PFSK-1 (cell line): Measurements from ENCODE around the gene TIAM1.
A peak's percentile ranks its signal among the peaks of the same experiment; 100 is the strongest.

Experiments
- FOXP2 ChIP-seq: optimal IDR thresholded peaks from 2 replicates; pipeline ENCODE3; 2011; ENCODE audit warnings: borderline replicate concordance, control low read depth, inconsistent platforms; ENCODE audit not compliant: insufficient read depth; ENCODE audit errors: extremely low read length, extremely low read depth
- POLR2AphosphoS5 ChIP-seq: IDR thresholded peaks from 2 replicates; pipeline ENCODE4 v1.6.1; 2012; ENCODE audit warnings: low read depth, mild to moderate bottlenecking, control low read depth, low read length, moderate library complexity
- REST ChIP-seq, 2 experiments: IDR thresholded peaks; 2 replicates each; pipeline versions ENCODE4 v1.6.1 to v1.8.0; 2011 to 2012; ENCODE audit warnings: low read depth in 2 of 2, low read length in 2 of 2, control low read depth in 1 of 2, inconsistent platforms in 1 of 2, mild to moderate bottlenecking in 1 of 2, moderate library complexity in 1 of 2; ENCODE audit not compliant: insufficient read depth in 1 of 2
- SIN3A ChIP-seq: IDR thresholded peaks from 2 replicates; pipeline ENCODE4 v1.6.1; 2012; ENCODE audit warnings: mild to moderate bottlenecking, low read length, moderate library complexity, borderline replicate concordance; ENCODE audit not compliant: insufficient read depth
- TAF1 ChIP-seq: IDR thresholded peaks from 2 replicates; pipeline ENCODE4 v1.6.1; 2012; ENCODE audit warnings: low read length, control low read depth, borderline replicate concordance; ENCODE audit not compliant: insufficient read depth

TIAM1 gene

DNA sequence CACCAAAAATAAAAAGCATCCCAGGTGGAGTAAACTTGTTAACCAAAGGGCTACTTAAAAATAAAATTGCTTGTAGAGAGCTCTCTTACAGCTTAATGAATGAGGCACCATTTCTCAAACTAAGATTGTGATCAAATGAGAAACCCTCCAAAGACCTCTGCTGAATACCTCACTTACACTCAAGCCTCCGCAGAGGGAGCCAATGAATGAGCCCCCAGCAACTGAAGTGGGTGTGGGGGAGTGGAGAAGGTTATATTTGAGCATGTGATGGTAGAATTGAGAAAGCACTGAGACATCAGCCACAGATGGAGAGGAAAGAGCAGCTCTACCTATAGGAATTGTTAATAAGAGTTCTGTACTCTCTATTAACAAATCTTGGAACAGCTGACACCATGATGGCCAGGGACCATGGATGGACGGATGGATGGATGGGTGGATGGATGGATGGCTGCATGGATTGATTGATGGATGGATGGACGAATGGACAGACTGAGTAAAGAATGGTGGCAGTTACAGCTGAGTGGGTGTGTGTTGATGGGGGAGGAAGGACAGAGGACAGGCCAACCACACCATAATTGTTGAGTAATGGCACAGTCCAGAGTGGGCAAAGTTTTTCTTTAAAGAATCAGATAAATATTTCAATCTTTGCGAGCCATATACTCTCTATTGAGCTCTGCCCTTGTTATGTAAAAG, 20.3 kb upstream of the TIAM1 start:
- no peak for TF ChIP-seq FOXP2
- no peak for TF ChIP-seq TAF1
- no peak for TF ChIP-seq REST (IDR thresholded peaks at IDR 0.05; ENCODE audit: insufficient read depth in 1 of 2, low read depth in 2 of 2, low read length in 2 of 2)
- TF ChIP-seq POLR2AphosphoS5, result no peak
- TF ChIP-seq SIN3A, result no peak

- TF ChIP-seq SIN3A (no peak), POLR2AphosphoS5 (no peak), REST (IDR thresholded peaks at IDR 0.05; ENCODE audit: insufficient read depth in 1 of 2, low read depth in 2 of 2, low read length in 2 of 2) (no peak), FOXP2 (no peak), TAF1 (no peak)
Measured at GRCh38 chr21:31363720-31364119, 19.7 kb upstream of the TIAM1 start.

DNA sequence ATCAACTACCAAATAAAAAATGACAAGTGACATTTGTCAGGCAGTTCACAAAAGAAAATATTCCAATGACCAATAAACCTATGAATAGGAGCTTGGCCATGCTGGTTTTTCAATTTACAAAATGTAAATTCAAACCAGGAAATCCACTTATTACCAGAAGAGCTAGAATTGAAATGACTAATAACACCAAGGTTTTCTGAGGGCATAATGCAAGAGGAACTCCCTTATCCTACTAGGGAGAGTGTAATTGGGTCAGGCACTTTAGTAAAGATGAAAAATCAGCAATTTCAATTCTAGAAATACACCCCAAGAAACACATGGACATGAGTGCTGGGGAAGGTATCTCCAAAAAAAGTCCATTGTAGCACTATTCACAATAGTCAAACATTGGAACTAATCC, 16.7 kb upstream of the TIAM1 start:
- TF ChIP-seq FOXP2 (no peak), REST (IDR thresholded peaks at IDR 0.05; ENCODE audit: insufficient read depth in 1 of 2, low read depth in 2 of 2, low read length in 2 of 2) (no peak), TAF1 (no peak), POLR2AphosphoS5 (no peak), SIN3A (no peak)

DNA sequence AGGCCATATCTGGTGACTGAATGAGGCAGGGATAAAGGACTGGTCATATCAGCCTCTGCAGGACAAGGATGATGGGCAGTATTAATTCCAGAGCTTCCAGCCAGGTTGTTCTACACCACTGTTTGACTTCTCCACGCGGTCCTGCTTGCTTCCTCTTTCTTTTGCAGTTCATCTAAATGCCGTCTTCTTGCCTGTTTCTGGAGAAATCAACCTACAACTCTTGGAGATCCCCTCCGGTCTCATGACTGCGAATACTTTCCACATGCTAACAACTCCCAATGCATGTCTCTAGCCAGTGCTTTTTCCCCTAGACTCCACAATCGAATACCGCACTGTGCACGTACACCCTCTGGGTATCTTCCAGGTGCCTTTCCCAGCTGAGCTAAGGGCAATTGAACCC, 14.1 kb upstream of the TIAM1 start:
- no peak for TF ChIP-seq SIN3A
- TF ChIP-seq FOXP2, result no peak

GRCh38 chr21:31356440-31356839, 12.4 kb upstream of the TIAM1 start:
- TF ChIP-seq REST (IDR thresholded peaks at IDR 0.05; ENCODE audit: insufficient read depth in 1 of 2, low read depth in 2 of 2, low read length in 2 of 2), result peak in 1 of 2 experiments; percentile 71; a peak in 1 of 4 replicates
- no peak for TF ChIP-seq FOXP2
- TF ChIP-seq SIN3A, result no peak
